Fibroblast of lung (primary cell): ENCODE data around the gene ATXN7L1. TPM values are rescaled to one million over a fixed set of nuclear protein-coding genes. Genes with fewer than 3 reads are reported as not detected.

Experiments used
- DNase-seq, 2 donors: peaks; one replicate each; pipeline versions ENCODE4 v3.0.0 to v3.0.0-alpha.2; 2010; ENCODE audit warnings: low read depth in 2 of 2
- H2AFZ ChIP-seq: 2 replicates; pipeline ENCODE4 v1.5.1; 2012; ENCODE audit warnings: low read length, control low read depth, inconsistent platforms
- H3K27ac ChIP-seq: 2 replicates; pipeline ENCODE4 v1.5.1; 2011; ENCODE audit warnings: low read length, control low read depth; ENCODE audit not compliant: insufficient read depth
- H3K27me3 ChIP-seq: 2 replicates; pipeline ENCODE4 v1.5.1; 2011; ENCODE audit warnings: mild to moderate bottlenecking, low read length; ENCODE audit not compliant: control insufficient read depth, insufficient read depth
- H3K36me3 ChIP-seq: 2 replicates; pipeline ENCODE4 v1.5.1; 2011; ENCODE audit warnings: low read length; ENCODE audit not compliant: control insufficient read depth, insufficient read depth
- H3K4me1 ChIP-seq: 2 replicates; pipeline ENCODE4 v1.5.1; 2011; ENCODE audit warnings: low read length; ENCODE audit not compliant: control insufficient read depth, insufficient read depth; ENCODE audit errors: extremely low read depth
- H3K4me2 ChIP-seq: 2 replicates; pipeline ENCODE4 v1.5.1; 2011; ENCODE audit warnings: low read length, control low read depth; ENCODE audit not compliant: insufficient read depth; ENCODE audit errors: extremely low read depth
- H3K4me3 ChIP-seq, 4 experiments: fragments of 200-600 bp in 1 of 4; sonication (generic) in 1 of 4; replicated peaks in 1 of 4; 2 replicates each; pipeline ENCODE4 v1.5.1; 2011 to 2016; ENCODE audit warnings: low read length in 4 of 4, low read depth in 3 of 4, mild to moderate bottlenecking in 3 of 4, control low read depth in 2 of 4, inconsistent platforms in 1 of 4, mixed read lengths in 1 of 4; ENCODE audit not compliant: insufficient read depth in 1 of 4; ENCODE audit errors: control extremely low read depth in 1 of 4
- H3K79me2 ChIP-seq: 2 replicates; pipeline ENCODE4 v1.5.1; 2012; ENCODE audit warnings: mild to moderate bottlenecking, low read length, inconsistent platforms; ENCODE audit not compliant: control insufficient read depth, insufficient read depth
- H3K9ac ChIP-seq: 2 replicates; pipeline ENCODE4 v1.5.1; 2011; ENCODE audit warnings: mild to moderate bottlenecking, low read length, control low read depth; ENCODE audit not compliant: insufficient read depth
- H3K9me3 ChIP-seq: 2 replicates; pipeline ENCODE4 v1.5.1; 2012; ENCODE audit warnings: low read depth, low read length; ENCODE audit not compliant: control insufficient read depth, insufficient read depth
- H4K20me1 ChIP-seq: 2 replicates; pipeline ENCODE4 v1.5.1; 2011; ENCODE audit warnings: low read length; ENCODE audit not compliant: control insufficient read depth, insufficient read depth; ENCODE audit errors: extremely low read depth
- CTCF ChIP-seq, 2 donors: IDR thresholded peaks in 1 of 2; conservative IDR thresholded peaks in 1 of 2; 1 replicate in 1 of 2; 2 replicates in 1 of 2; pipeline ENCODE4 v1.5.1; 2011 to 2012; ENCODE audit warnings: low read length in 2 of 2, control low read depth in 1 of 2, inconsistent platforms in 1 of 2, low read depth in 1 of 2, mild to moderate bottlenecking in 1 of 2
- EZH2 ChIP-seq: IDR thresholded peaks from 2 replicates; pipeline ENCODE4 v1.5.1; 2012; ENCODE audit warnings: low read length, control low read depth, mild to moderate bottlenecking; ENCODE audit errors: missing control alignments
- polyA plus RNA-seq, 2 donors: library from polyadenylated mRNA; depleted of rRNA in 1 of 2; stranded (reverse) in 1 of 2; unstranded in 1 of 2; fragments of >200 nt; gene quantifications; 2 replicates each; pipeline ENCODE4 v1.2.1, GENCODE V29; 2011 to 2012; ENCODE audit warnings: missing spikeins in 1 of 2
- total RNA-seq: library from RNA; depleted of rRNA; stranded (reverse); fragments of >200 nt; gene quantifications from 2 replicates; pipeline ENCODE4 v1.2.1, GENCODE V29; 2014

Gene ATXN7L1
- total and polyA plus RNA-seq, 2 donors (not counting 1 experiment from before 2014, with no cell fraction given): 5.1 to 9.4 TPM

GRCh38 chr7:105612806-105613205 lies 263.6 kb downstream of the ATXN7L1 start:
- TF ChIP-seq CTCF (conservative IDR thresholded peaks at IDR 0.05 in 1 of 2, IDR thresholded peaks at IDR 0.05 in 1 of 2; ENCODE audit: low read depth in 1 of 2, low read length in 2 of 2): no peak
- no peak for TF ChIP-seq EZH2
- Histone ChIP-seq H3K36me3 (no peaks in the 10 kb centered on the region), H3K9me3 (no peaks in the 10 kb centered on the region), H3K27ac (no peak overlapping the region), H3K4me1 (no peaks in the 10 kb centered on the region), H3K27me3 (no peaks in the 10 kb centered on the region), H4K20me1 (no peaks in the 10 kb centered on the region), H3K79me2 (no peaks in the 10 kb centered on the region), H3K9ac (no peak overlapping the region), H3K4me2 (no peak overlapping the region), H2AFZ (no peak overlapping the region), H3K4me3 (no peak overlapping the region)
- no peak for DNase-seq

DNA sequence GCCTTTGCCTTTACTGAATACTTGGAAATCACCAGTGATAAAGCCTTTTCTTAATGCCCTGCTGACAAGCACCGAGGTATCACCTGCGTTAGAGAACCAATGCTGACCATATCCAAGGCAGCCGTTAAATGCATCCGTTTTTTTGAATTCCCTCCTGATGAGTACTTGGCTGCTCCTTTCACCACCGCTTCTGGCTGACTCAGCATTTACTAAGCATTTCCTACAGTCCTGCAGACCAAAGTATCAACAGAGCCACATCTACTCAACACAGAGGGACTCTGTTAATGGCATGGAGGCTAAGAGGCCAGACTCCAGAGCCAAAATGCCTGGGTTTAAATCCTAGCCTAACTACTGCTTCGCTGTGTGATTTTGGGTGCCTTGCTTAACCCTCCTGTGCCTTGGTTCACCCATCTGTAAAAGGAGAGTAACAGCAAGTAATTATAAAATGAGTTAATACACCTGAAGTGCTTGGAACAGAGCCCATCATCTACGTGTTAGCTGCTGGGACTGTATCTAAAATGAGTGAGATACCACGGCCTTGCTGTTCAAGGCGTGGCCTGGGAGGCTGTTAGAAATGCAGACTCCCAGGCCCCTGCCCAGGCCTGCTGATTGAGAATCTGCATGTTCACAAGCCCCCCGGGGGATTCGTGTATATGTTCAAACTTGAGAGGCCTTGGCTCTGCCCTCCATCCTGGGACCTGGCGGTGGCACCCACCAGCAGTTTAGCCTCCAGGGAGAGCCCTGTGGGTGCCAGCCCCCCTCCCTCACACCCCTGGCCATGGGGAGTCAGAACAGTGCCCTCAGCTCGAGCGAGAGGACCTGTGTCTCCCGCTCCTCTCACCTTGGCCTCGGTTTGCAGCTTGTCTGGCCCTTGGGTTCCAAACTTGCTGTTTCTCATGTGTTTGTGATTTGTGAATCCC lies 264.3 kb downstream of the ATXN7L1 start:
- Histone ChIP-seq H3K9ac (no peak overlapping the region), H3K36me3 (no peaks in the 10 kb centered on the region), H2AFZ (no peak overlapping the region), H3K27ac (no peak overlapping the region), H4K20me1 (no peaks in the 10 kb centered on the region), H3K9me3 (no peaks in the 10 kb centered on the region), H3K4me1 (no peaks in the 10 kb centered on the region), H3K27me3 (no peaks in the 10 kb centered on the region), H3K79me2 (no peaks in the 10 kb centered on the region), H3K4me3 (no peak overlapping the region), H3K4me2 (no peak overlapping the region)
- TF ChIP-seq CTCF (conservative IDR thresholded peaks at IDR 0.05 in 1 of 2, IDR thresholded peaks at IDR 0.05 in 1 of 2; ENCODE audit: low read depth in 1 of 2, low read length in 2 of 2) (no peak), EZH2 (no peak)
- peak; percentile 19 to 50 for DNase-seq

- Histone ChIP-seq H3K27ac (no peak overlapping the region), H3K79me2 (no peaks in the 10 kb centered on the region), H3K9ac (no peak overlapping the region), H3K36me3 (no peaks in the 10 kb centered on the region), H3K27me3 (no peaks in the 10 kb centered on the region), H2AFZ (no peak overlapping the region), H3K4me3 (no peak overlapping the region), H3K9me3 (no peaks in the 10 kb centered on the region), H4K20me1 (no peaks in the 10 kb centered on the region), H3K4me2 (no peak overlapping the region), H3K4me1 (no peaks in the 10 kb centered on the region)
- no peak for DNase-seq
- TF ChIP-seq EZH2: no peak
- no peak for TF ChIP-seq CTCF (conservative IDR thresholded peaks at IDR 0.05 in 1 of 2, IDR thresholded peaks at IDR 0.05 in 1 of 2; ENCODE audit: low read depth in 1 of 2, low read length in 2 of 2)
These were observed 266.1 kb downstream of the ATXN7L1 start for GRCh38 chr7:105610165-105610930.
